ENCODE data around the gene RNF126. TPM values are rescaled to one million over a fixed set of nuclear protein-coding genes. Genes with fewer than 3 reads are reported as not detected.

The RNF126 gene
- total RNA-seq, 2 donors from 2014 or later: 47.8 to 61.9 TPM

- Histone ChIP-seq H3K36me3 (peaks cover 35% of the 10 kb centered on the region), H3K27me3 (replicated peaks; ENCODE audit: insufficient read depth) (no peaks in the 10 kb centered on the region), H3K4me1 (ENCODE audit: control insufficient read depth in 1 of 2, low read depth in 2 of 2) (no peaks in the 10 kb centered on the region), H3K27ac (no peak overlapping the region), H3K9me3 (no peaks in the 10 kb centered on the region), H3K4me3 (no peak overlapping the region)
- DNase-seq (ENCODE audit: low spot score) (no peak), ATAC-seq (ENCODE audit: insufficient number of reproducible peaks, low FRiP score, low read depth) (no peak)
- no peak for TF ChIP-seq CTCF (IDR thresholded peaks at IDR 0.05)
Measured at GRCh38 chr19:618247-618619, 44.8 kb downstream of the RNF126 start.

GRCh38 chr19:617551-618246 is 45.3 kb downstream of the RNF126 start:
- Histone ChIP-seq H3K27ac (no peak overlapping the region), H3K36me3 (peaks cover 35% of the 10 kb centered on the region), H3K27me3 (replicated peaks; ENCODE audit: insufficient read depth) (no peaks in the 10 kb centered on the region), H3K4me3 (no peak overlapping the region), H3K9me3 (no peaks in the 10 kb centered on the region), H3K4me1 (ENCODE audit: control insufficient read depth in 1 of 2, low read depth in 2 of 2) (no peaks in the 10 kb centered on the region)
- TF ChIP-seq CTCF (IDR thresholded peaks at IDR 0.05): no peak
- ATAC-seq (ENCODE audit: insufficient number of reproducible peaks, low FRiP score, low read depth): no peak
- DNase-seq (ENCODE audit: low spot score): no peak

GRCh38 chr19:616747-617526 is 46.1 kb downstream of the RNF126 start:
- Histone ChIP-seq H3K9me3 (no peaks in the 10 kb centered on the region), H3K4me1 (ENCODE audit: control insufficient read depth in 1 of 2, low read depth in 2 of 2) (no peaks in the 10 kb centered on the region), H3K27me3 (replicated peaks; ENCODE audit: insufficient read depth) (no peaks in the 10 kb centered on the region), H3K27ac (no peak overlapping the region), H3K4me3 (no peak overlapping the region), H3K36me3 (peaks cover 30% of the 10 kb centered on the region)
- DNase-seq (ENCODE audit: low spot score) (no peak), ATAC-seq (ENCODE audit: insufficient number of reproducible peaks, low FRiP score, low read depth) (no peak)
- TF ChIP-seq CTCF (IDR thresholded peaks at IDR 0.05): no peak

GRCh38 chr19:616062-616700 is 46.8 kb downstream of the RNF126 start:
- Histone ChIP-seq H3K36me3 (peaks cover 26% of the 10 kb centered on the region), H3K27ac (no peak overlapping the region), H3K4me1 (ENCODE audit: control insufficient read depth in 1 of 2, low read depth in 2 of 2) (no peaks in the 10 kb centered on the region), H3K27me3 (replicated peaks; ENCODE audit: insufficient read depth) (no peaks in the 10 kb centered on the region), H3K9me3 (no peaks in the 10 kb centered on the region), H3K4me3 (no peak overlapping the region)
- DNase-seq (ENCODE audit: low spot score) (no peak), ATAC-seq (ENCODE audit: insufficient number of reproducible peaks, low FRiP score, low read depth) (no peak)
- TF ChIP-seq CTCF (IDR thresholded peaks at IDR 0.05): no peak

- Histone ChIP-seq H3K36me3 (peaks cover 26% of the 10 kb centered on the region), H3K27ac (no peak overlapping the region), H3K4me1 (ENCODE audit: control insufficient read depth in 1 of 2, low read depth in 2 of 2) (no peaks in the 10 kb centered on the region), H3K9me3 (no peaks in the 10 kb centered on the region), H3K27me3 (replicated peaks; ENCODE audit: insufficient read depth) (no peaks in the 10 kb centered on the region), H3K4me3 (no peak overlapping the region)
- no peak for ATAC-seq (ENCODE audit: insufficient number of reproducible peaks, low FRiP score, low read depth)
- DNase-seq (ENCODE audit: low spot score): no peak
- TF ChIP-seq CTCF (IDR thresholded peaks at IDR 0.05): no peak
Measured at GRCh38 chr19:615619-616018, 47.4 kb downstream of the RNF126 start.
